ENCODE measurements around the gene MPP1. TPM values are rescaled to one million over a fixed set of nuclear protein-coding genes. Genes with fewer than 3 reads are reported as not detected.

MPP1 gene
- total and polyA plus RNA-seq, 9 of the 15 experiments (the other 6 are each of a cell fraction or from before 2014, with no cell fraction given) = 227 to 395 (median 283) TPM

GRCh38 chrX:154806837-154807501, 1.7 kb upstream of the MPP1 start:
- peaks cover 20% of the 10 kb centered on the region for H3K36me3 ChIP-seq (ENCODE audit: control insufficient read depth, insufficient read depth, low read length)
- BruUV-seq (replicated peaks) = no TSS peak
- FAIRE-seq (no peak), DNase-seq (ENCODE audit: extremely low read depth in 1 of 4, low spot score in 3 of 4) (no peak), ATAC-seq (no peak)
- ChIA-PET POLR2A (no interaction called here), CTCF (ENCODE audit: low intra/inter-chr PET ratio) (no interaction called here)
- TF ChIP-seq KLF13 (tag; IDR thresholded peaks at IDR 0.05; ENCODE audit: borderline replicate concordance, low read depth) = no peak
- no peak for TF ChIP-seq DACH1 (IDR thresholded peaks at IDR 0.05; ENCODE audit: partially characterized antibody)
- no peak for TF ChIP-seq ZNF644 (tag; IDR thresholded peaks at IDR 0.05; ENCODE audit: low read depth)
- peak in 1 of 2 experiments; percentile 97 for TF ChIP-seq AFF1 (IDR thresholded peaks at IDR 0.05; ENCODE audit: low read depth in 1 of 2, partially characterized antibody in 2 of 2)
- no peak for TF ChIP-seq YBX1 (IDR thresholded peaks at IDR 0.05)
- TF ChIP-seq U2AF1 (optimal IDR thresholded peaks at IDR 0.05; ENCODE audit: low read depth, low read length) = no peak
- TF ChIP-seq TRIM24 (IDR thresholded peaks at IDR 0.05) = peak; percentile 22 to 39; a peak in 2 of 4 replicates
- TF ChIP-seq STAG1 (CRISPR knock-in tag; IDR thresholded peaks at IDR 0.05; ENCODE audit: borderline replicate concordance) = no peak
- TF ChIP-seq BACH1 (tag; IDR thresholded peaks at IDR 0.05) = no peak
- TF ChIP-seq JUND (IDR thresholded peaks at IDR 0.05; ENCODE audit: borderline replicate concordance, low read depth, low read length) = no peak
- TF ChIP-seq JUND (tag; IDR thresholded peaks at IDR 0.05; ENCODE audit: borderline replicate concordance, low read depth, low read length) = no peak
- 86% methylated on average over 5 of the region's 5 CpGs for WGBS (ENCODE audit: insufficient coverage, low coverage, missing lambda C conversion rate)
- H3K4me2 ChIP-seq (ENCODE audit: insufficient read depth, low read length) = no peak overlapping the region
- no peak overlapping the region for H3K9ac ChIP-seq (ENCODE audit: insufficient read depth in 1 of 2, low read depth in 2 of 2, low read length in 2 of 2)
- in situ Hi-C loops (cut with MboI) (no loop called here), intact Hi-C loops (cut with micrococcal nuclease) (no loop called here)
- H3K27me3 ChIP-seq (ENCODE audit: control insufficient read depth in 2 of 2, insufficient read depth in 2 of 2, low read length in 2 of 2) = no peaks in the 10 kb centered on the region
- H3K9me1 ChIP-seq (ENCODE audit: control insufficient read depth, insufficient read depth, low read length) = no peaks in the 10 kb centered on the region
- 0 out of 2 replicates have a peak, but pooled peaks cover 6% of the 10 kb centered on the region for H3K9me3 ChIP-seq (replicated peaks; ENCODE audit: control insufficient read depth, insufficient read depth, low read depth, low read length)
- H4K20me1 ChIP-seq (replicated peaks; ENCODE audit: control insufficient read depth, insufficient read depth, low read length) = 0 out of 2 replicates have a peak, but pooled peaks cover 12% of the 10 kb centered on the region
- peaks cover 40% of the 10 kb centered on the region for H3K79me2 ChIP-seq (ENCODE audit: control insufficient read depth, insufficient read depth, low read length)
- H3K4me1 ChIP-seq (replicated peaks in 1 of 2; ENCODE audit: control insufficient read depth in 2 of 2, insufficient read depth in 2 of 2, low read length in 2 of 2) = peaks cover 4 to 13% of the 10 kb centered on the region in 2 experiments
- H2AFZ ChIP-seq (ENCODE audit: low read depth, low read length) = no peak overlapping the region
- no peak overlapping the region; the same call in 2 of the 3 replicates for H3K27ac ChIP-seq (ENCODE audit: extremely low read depth, low read depth, low read length)
- no peak overlapping the region for H3K4me3 ChIP-seq
